Stimulated activated CD8-positive, alpha-beta memory T cell treated with anti-CD3 and anti-CD28 coated beads, Interleukin-4, amount 100 ng/mL, for 24 hours (primary cell): ENCODE results near the gene SMIM12.

Experiments used
- DNase-seq: peaks from one replicate; pipeline ENCODE4 v3.0.0-alpha.2; 2020; ENCODE audit warnings: low read depth

Gene SMIM12, protein sequence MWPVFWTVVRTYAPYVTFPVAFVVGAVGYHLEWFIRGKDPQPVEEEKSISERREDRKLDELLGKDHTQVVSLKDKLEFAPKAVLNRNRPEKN

DNA sequence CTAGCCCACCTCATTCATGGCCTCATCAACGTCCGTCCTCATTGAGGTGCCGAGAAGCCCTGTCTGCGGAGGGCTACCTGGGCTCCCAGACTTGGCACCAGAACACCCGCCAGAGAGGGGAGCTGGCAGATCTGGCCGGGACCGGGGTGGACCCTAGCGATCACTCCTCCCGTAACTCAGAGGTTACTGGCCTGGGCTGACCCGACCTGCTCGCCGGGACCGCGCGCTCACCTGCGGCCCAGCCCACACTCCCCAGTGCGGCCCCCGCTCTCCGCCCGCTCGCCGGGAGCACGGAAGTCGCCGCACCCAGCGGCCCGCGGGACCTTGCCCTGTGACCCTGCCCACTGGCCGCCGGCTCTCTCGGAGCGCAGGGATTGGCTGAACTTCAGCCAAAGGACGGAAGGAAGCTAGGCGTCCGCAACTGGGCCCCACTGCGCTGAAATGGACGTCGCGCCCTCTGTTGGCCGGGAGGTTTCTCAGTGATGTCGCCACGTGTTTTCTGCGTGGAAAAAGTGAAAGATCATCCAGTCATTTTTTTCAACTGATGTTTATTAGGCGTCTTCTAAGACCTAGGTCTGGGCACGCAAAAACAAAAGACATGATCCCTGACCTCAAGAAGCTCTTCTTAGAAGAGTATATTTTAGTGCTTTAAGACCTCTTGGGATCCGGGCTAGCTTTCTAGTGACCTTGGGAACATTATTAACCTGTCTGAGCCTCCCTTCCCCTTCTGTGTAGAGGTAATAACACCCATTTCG lies at the start of gene SMIM12:
TSS of gene SMIM12 (minus strand) at position 304 of the 755 bp plus-strand sequence. CDS start 3,772 bp downstream, outside the sequence.
- DNase-seq = peak; percentile 88

DNA sequence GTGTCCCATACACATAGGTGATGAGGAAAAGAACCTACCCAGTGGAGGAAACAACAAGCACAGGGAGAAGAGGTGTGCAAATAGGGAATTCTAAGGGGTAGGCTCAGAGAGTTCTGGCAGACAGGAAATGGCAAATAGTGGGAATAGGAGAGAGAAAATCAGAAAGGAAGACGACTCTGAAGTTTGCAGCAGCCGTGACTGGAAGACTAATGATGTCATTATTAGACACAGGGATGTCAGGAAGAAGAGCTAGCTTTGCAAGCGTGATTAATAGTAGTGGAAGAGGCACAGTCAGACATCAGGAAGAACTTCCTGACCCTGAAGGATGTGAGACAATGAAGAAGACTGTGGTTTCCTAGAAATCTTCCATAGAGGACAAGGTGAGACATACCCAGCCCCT lies 48.8 kb upstream of the SMIM12 start:
- DNase-seq = no peak

DNA sequence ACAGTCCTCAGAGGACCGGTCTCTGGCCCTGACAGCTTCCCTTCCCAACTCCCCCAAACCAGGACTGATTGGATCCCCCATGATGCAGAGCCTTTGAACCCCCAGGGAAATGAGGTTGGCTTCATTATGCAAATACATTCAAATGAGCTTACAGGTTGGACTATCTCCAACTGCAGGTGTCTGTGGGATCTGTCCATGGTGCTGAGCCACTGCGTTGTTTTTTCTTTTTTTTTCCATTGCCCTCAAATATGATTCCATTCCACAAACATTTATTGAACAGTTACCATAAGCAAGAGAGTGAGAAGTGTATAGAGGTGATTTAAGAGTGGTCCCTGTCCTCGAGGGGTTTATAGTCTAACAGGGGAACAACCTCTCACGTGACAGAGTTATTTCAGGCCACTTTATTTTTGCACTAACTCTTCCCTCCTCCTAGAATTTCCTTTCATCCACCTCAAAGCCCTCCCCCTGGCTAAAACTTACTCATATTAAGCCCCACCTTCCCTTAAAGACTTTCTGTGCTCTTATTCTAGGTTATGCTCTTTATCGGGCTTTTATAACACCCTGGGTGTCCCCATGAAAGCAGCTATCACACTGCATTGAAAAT lies 48.0 kb upstream of the SMIM12 start:
- no peak for DNase-seq

DNA sequence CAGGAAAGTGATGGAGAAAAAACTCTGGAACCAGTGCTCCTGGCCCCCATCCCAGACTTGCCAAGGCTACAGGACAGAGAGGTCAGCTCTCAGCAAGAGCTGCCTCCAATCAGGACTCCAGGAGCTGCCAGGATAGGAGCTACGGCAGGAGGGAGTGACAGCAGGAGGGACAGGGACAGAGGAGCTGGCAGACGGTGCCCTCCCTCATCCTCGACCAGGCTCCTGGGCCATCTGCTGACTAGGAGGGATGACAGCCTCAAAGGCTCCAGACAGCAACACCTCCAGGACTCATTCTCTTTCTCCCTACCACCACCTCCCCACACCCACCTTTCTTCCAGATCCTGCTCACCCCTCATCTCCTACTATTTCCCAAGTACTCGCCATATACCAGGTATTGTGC lies 47.2 kb upstream of the SMIM12 start:
- DNase-seq = no peak

DNA sequence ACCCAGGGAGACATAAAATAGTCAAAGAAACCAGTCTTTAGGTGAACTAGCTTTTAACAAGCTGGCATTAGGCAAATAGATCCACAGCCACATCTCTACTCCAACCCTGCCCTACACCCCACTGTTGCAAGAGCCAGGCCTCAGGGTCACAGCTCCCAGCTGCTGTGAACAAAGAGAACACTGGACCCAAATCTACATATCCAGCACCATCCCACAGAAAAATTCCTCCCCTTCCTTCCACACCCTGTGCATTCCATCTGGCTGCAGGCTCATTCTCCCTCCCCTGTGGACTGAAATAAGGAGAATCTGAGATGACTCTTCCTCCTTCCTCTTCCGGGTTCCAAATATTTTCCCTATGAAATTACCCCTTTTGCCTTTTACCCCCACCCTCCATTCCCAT lies 46.7 kb upstream of the SMIM12 start:
- no peak for DNase-seq

DNA sequence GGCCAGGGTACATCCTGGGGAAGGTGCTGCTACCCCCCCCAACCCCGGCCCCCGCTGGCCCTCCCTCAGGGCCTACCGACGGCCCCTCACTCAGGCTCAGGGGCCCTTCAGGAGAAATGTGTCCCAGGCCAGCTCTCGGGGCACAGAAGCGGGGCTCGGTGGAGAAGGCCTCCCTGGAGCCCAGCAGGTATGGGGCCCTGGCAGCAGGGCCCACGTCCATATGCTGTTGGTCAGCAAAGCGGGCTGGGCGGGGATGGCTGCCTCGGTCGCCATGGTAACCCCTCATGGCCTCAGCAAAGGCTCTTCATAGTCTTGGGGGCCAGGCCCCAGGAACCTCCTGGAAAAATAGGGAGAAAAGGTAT lies 45.5 kb upstream of the SMIM12 start:
- no peak for DNase-seq

DNA sequence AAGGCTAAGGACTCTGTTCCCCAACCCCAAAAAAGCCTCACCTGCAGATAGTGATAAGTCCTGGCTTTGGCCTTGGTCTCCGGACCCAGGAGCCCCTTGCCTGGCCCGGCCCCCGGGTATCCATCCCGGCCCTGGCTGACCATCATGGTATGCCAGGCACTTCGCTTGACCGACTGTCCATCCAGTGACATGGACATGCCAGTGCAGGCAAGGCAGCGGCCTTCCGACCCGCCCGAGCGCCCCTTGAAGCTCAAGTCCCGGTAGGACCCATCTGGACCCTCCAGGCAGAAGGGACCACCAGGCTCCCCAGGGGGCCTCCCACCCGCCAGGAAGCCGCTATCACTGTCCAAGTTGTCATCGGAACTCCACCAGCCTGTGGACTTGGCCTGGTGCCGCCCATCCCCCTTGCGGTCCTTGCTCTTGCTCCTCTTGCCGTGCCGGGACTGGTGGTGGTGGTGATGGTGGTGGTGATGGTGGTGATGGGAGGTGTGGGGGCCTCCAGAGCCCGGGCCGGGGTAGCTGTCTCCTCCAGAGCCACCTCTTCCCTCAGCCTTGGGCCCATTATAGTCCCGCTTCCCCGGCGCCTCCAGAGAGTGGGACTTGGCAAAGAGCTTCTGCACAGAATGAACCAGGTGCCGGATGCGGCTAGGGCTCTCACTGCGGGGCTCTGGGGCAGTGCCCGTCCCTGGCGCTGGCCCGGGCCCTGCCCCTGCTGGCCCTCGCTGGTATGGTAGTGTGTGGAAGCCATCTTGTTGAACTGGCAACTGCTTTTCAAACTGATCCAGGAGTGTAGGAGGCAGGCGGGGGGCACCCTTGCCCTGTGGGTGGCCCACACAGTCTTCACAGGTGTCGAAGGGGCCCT lies 44.9 kb upstream of the SMIM12 start:
- no peak for DNase-seq

DNA sequence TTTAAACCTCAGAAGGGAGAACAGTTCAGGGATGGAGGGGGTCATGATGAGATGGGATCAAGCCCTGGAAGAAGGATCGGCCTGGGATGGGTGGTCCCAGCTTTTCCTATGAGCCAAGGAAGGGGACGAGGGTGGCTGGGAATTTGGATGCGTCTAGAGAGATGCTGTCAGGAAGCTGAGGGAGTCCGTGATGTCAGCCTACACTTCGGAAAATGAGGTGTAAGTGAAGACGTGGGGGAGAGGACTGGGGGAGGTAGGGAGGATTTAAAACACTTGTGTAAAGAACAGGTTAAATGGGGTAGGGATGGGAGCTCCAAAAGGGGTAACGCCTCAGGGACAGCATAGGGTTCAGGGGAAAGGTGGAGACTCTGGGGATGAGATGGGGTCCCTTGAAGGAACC lies 42.4 kb upstream of the SMIM12 start:
- DNase-seq = no peak

DNA sequence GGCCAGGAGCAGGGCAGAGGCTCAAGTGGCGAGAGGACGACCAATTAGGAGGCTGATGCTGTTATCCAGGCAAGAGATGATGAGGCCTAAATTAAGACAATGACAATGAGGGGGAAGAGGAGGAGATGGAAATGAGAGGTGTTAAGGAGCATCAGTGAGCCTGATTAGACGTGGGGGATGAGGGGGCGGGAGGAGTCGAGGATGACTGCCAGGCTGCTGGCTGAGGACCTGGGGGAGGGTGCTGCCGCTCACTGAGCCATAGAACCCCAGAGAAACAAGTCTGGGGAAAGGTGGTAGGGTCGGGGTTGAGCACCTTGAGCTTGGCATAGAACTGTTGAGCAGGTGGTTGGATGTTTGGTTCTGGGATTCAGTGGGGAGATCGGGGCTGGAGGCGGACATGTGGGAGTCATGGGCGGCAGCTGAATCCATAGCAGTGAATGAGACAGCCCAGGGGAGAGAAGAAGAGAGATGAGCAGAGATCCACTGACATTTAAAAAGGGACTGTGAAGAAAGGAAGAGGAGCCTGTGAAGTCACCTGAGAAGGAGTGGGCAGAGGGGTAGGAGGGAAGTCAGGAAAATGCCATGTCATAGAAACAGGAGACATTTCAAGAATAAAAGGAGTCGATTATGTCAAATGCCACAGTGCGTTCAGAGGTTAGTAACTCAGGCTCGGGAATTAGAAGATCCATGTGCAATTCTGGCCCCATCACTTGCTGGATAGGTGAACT lies 41.4 kb upstream of the SMIM12 start:
- DNase-seq = no peak

DNA sequence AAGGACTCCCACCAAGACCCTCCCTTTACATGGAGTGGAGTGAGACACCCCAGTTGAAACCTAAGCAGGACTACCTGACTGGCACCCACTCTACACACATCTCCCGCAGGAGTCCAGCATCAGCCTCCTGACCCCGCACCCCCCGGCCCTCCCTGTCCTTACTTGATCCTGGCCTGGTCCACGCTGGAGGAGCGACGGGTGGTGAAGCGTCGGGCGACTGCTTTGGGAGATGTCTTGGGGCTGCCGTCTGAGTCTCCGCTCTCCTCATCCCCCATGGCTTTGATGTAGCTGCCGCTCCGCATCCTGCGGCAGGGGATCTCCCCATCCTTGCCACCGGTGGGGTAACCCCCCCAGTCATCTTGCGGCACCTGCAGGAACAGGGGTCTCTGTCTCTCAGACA lies 40.4 kb upstream of the SMIM12 start:
- DNase-seq = no peak

DNA sequence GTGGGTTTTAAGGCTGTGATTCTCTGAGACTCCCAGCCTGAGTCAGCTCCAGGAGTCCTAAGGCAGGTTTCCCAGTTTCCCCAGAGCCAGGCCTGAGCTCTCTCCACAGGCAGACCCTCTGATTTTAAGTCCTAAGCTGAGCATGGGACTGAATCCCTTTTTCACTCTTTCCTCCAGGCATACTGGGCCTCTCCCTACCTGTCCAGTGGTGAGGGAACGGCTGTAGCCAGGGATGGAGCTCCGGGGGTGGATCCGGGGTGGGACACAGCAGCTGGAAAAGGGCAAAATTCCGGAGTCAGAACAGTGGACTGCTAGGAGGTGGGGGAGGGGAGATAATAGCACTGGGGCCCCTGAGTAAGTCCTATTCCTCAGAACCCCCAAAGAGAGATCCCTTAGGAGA lies 39.9 kb upstream of the SMIM12 start:
- no peak for DNase-seq

DNA sequence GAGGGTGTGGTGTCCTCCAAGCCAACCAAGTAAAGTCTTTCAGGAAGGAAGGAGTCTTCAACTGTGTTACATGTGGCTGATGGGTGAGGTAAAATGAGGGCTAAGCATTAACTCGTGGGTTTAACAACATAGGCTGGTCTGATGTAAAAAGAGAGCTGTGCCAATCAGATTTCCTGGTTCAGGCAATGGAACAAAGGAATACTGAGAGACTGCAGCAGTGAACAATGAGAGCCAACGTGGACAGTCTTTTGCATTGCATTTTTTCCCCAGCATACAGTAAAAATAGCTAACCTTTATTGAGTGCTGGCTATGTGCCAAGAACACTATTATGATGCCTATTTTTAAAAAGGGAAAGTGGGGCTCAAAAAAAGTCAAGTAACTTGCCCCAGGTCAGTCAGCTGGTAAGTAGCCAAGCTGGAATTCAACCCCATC lies 38.8 kb upstream of the SMIM12 start:
- no peak for DNase-seq

DNA sequence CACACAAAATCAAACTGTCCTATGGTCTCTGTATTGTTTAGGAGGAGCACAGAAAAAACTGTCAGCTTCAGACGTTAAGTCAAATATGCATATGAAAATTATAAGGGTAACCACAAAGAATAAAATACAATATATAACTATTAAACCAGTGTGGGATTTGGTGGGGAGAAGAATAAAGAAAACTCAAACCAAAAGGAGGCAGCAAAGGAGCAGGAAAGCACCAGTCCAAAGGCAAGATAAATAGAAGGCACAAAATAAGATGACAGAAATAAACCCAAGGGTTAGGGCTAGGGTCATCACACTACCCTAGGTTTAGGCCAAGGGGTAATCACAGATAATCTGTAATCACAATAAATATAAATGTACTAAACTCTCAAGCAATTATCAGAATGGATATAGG lies 37.1 kb upstream of the SMIM12 start:
- DNase-seq = no peak

DNA sequence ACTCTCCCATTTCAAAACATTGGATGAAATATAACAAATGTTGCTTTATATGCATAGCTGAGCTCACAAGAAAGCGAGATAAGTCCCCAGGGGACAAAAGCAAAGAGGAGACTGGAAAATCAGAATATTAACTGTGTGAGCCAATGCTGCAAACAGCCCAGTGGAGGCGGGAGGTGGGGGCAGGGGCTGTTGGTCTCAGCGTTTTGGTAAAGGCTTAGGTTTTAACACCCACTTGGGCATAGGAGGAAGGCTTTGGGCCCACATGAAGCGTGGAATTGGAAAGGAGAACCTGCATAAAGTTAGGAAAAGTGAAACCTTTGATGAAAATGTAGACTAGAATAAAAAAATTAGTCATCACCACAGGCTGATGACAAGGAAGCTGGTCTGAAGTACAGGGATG lies 30.2 kb upstream of the SMIM12 start:
- no peak for DNase-seq

DNA sequence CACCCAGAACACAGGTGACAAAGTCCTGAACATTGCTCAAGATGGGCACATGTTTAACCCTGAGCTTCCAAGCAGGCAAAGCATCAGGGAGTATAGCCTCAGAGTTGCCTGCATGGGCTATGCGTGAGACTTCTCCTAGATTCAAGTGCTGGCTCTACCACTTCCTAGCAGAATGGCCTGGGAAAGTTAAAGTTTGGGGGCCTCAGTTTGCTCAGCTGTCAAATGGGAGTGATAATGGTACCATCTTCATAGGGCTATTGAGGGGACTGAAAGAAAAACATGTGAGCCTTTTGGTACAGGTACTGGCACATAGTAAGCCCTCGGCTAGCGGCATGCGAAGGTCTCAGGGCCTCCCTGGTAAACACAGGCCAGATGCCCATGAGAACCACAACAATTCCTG lies 28.0 kb upstream of the SMIM12 start:
- no peak for DNase-seq

DNA sequence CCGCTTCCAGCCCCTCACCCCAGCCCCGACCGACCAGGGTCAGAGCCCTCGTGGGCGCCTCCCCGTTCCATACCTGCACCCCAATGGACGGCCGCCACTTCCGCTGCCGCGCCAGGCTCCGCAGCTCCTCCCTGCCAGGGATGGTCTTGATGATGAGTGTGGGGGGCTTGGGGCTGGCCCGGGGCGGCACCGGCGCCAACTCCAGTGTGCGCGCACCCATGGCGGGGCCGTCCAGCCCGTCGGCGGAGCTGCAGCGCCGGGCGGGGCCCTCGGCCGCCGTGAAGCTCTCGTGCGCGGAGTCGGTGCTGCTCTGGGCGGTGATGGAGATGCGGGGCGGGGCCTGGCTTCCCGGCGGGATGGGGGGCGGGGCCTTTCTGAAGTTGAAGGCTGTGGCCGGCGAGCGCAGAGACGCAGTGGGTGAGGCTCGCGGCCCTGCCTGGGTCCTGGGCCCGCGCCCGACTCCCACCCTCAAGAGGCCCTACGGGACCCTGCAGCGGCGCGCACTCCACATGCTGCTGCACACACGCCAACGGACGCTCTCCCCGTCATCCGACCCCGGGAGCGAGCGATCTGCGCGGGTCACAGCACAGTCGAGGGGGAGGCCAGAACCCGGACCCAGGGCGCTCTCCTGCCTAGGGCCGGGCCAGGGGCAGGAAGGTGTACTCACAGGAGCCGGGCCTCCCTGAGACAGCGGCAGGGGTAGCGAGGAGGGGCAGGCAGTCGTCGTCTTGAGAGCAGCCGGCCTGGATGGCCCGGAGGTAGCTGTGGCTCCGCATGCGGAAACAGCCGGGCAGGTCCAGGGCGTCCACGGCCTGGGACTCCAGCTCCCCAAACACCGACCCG lies 26.1 kb upstream of the SMIM12 start:
- peak; percentile 54 for DNase-seq

DNA sequence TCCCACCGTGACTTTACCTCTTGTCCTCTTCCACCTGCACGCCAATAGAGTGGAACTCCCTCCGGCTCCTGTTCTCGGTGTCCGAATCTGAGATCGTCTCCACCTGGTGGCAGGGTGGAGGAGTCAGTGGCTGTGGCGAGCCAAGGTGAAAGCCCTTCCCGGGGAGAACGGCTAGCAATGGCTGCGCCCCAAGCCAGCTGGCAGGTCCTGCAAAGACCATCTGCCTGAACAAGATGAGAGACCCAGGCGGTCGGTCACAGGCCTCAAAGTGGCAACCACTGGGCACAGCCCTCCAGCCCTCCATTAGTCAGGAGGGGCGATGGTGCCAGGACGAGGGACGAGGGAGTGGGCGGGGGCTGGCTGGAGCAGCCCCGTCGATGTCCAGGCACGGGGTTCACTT lies 25.4 kb upstream of the SMIM12 start:
- no peak for DNase-seq

DNA sequence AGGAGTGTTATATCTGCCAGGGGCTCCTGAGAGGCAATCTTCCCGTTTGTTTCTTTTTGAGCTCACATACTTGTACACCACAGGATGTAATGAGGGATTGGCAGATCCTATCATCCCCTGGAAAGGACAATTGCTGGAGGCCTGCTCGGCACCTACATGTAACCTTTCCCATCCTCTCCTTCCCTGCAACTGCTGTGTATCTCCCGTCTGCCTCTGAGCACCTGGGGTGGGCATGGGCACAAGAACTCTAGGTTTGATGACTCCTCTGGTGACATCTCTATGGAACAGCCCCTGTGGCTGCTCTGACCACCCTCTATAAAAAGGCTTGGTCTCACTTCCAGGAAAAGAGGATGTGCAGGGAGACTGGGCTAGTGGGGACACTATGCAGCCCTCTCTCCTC lies 25.0 kb upstream of the SMIM12 start:
- DNase-seq = no peak

DNA sequence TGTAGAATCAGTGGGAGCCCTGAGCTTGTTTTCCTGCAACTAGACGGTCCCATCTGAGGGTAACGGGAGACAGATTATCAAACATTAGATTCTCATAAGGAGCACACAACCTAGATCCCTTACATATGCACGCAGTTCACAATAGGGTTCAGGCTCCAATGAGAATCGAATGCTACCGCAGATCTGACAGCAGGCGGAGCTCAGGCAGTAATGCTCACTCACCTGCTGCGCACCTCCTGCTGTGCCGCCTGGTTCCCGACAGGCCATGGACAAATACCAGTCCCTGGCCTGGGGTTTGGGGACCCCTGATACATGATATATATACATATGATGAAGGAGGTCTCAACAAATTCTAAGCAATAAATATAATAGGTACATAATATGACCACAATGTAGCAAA lies 19.7 kb upstream of the SMIM12 start:
- DNase-seq = no peak

DNA sequence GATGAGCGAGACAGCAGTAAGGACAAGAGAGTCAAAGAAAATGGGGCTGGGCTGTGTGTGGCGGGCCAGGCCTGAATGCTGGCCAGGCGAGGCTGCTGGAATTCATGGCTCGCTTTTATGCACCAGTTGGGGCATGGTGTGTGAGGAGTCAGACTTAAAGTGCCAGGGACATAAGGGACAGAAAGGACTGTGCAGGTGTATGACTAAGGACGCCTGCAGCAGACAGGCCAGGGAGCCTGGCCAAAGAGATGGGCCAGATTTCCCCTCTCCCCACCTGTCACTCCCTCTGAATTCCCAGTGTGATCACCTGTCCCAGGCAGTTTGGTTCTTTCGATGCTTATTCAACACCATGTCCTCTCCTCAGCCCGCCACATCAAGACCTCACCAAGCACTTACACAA lies 16.9 kb upstream of the SMIM12 start:
- DNase-seq = no peak

DNA sequence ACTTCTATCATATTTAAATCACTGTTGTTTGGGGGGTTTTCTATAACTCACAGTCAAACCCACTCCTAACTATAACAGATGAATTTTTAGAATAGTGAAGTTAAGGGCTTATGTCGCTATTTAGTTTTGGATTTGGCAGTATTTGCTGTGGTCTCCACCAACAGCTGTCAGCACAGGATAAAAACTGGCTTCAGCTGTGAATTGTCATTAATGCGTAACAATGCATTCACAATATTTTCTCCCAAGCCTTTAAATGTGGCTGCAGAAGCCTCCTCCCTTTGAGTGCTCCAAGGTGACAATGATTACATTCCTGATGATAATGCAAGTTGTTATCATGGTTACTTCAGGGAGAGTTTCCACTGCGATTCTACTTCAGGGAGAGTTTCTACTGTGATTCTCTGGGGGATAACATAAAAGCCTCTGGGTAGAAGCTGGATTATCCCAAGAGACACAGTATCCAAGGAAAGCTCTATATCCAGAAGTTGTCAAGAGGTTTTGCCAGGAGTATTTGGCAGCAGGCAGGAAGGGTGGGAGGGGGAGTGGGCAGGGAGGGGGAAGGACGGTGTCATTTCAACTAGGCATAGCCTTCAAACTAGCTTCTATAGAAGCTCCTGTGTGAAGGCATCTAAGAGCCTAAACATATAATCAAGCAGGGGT lies 14.9 kb upstream of the SMIM12 start:
- no peak for DNase-seq
